ENCODE measurements around the gene MRPL50.

Gene MRPL50

DNA sequence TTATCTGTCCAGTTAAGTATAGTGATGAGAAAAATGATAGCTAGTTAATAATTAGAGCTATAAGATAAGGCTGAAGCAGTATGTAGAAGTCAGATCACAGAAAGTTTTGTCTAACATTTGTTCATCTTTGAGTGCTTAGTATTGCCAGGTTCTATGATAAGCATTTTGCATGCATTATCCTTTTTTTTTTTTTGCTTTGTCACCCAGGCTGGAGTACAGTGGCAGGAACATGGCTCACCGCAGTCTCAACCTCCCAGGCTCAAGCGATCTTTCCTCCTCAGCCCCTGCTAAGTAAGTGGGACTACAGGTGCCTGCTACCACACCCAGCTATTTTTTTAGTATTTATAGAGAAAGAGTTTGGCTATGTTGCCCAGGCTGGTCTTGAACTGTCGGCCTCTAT lies 31.1 kb downstream of the MRPL50 start:
- TF ChIP-seq, protein P1, sequence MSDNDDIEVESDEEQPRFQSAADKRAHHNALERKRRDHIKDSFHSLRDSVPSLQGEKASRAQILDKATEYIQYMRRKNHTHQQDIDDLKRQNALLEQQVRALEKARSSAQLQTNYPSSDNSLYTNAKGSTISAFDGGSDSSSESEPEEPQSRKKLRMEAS (IDR thresholded peaks at IDR 0.05), result no peak
- TF ChIP-seq CEBPB (IDR thresholded peaks at IDR 0.05) (no peak), RAD21 (IDR thresholded peaks at IDR 0.05; ENCODE audit: low read depth) (no peak), CREB1 (IDR thresholded peaks at IDR 0.05; ENCODE audit: low read depth) (no peak), TCF12 (IDR thresholded peaks at IDR 0.05; ENCODE audit: low read depth) (no peak), EP300 (IDR thresholded peaks at IDR 0.05; ENCODE audit: borderline replicate concordance) (no peak), ZBTB7A (IDR thresholded peaks at IDR 0.05; ENCODE audit: low read depth) (no peak), FOXM1 (IDR thresholded peaks at IDR 0.05; ENCODE audit: borderline replicate concordance, low read depth) (no peak), NFIC (IDR thresholded peaks at IDR 0.05) (no peak), TEAD4 (IDR thresholded peaks at IDR 0.05) (no peak), EGR1 (IDR thresholded peaks at IDR 0.05) (no peak), YY1 (IDR thresholded peaks at IDR 0.05; ENCODE audit: low read depth) (no peak), TAF1 (IDR thresholded peaks at IDR 0.05; ENCODE audit: low read depth) (no peak)
- TF ChIP-seq, protein P2, sequence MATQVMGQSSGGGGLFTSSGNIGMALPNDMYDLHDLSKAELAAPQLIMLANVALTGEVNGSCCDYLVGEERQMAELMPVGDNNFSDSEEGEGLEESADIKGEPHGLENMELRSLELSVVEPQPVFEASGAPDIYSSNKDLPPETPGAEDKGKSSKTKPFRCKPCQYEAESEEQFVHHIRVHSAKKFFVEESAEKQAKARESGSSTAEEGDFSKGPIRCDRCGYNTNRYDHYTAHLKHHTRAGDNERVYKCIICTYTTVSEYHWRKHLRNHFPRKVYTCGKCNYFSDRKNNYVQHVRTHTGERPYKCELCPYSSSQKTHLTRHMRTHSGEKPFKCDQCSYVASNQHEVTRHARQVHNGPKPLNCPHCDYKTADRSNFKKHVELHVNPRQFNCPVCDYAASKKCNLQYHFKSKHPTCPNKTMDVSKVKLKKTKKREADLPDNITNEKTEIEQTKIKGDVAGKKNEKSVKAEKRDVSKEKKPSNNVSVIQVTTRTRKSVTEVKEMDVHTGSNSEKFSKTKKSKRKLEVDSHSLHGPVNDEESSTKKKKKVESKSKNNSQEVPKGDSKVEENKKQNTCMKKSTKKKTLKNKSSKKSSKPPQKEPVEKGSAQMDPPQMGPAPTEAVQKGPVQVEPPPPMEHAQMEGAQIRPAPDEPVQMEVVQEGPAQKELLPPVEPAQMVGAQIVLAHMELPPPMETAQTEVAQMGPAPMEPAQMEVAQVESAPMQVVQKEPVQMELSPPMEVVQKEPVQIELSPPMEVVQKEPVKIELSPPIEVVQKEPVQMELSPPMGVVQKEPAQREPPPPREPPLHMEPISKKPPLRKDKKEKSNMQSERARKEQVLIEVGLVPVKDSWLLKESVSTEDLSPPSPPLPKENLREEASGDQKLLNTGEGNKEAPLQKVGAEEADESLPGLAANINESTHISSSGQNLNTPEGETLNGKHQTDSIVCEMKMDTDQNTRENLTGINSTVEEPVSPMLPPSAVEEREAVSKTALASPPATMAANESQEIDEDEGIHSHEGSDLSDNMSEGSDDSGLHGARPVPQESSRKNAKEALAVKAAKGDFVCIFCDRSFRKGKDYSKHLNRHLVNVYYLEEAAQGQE (IDR thresholded peaks at IDR 0.05; ENCODE audit: low read depth), result no peak
- TF ChIP-seq, protein P3, sequence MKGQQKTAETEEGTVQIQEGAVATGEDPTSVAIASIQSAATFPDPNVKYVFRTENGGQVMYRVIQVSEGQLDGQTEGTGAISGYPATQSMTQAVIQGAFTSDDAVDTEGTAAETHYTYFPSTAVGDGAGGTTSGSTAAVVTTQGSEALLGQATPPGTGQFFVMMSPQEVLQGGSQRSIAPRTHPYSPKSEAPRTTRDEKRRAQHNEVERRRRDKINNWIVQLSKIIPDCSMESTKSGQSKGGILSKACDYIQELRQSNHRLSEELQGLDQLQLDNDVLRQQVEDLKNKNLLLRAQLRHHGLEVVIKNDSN (IDR thresholded peaks at IDR 0.05), result no peak

DNA sequence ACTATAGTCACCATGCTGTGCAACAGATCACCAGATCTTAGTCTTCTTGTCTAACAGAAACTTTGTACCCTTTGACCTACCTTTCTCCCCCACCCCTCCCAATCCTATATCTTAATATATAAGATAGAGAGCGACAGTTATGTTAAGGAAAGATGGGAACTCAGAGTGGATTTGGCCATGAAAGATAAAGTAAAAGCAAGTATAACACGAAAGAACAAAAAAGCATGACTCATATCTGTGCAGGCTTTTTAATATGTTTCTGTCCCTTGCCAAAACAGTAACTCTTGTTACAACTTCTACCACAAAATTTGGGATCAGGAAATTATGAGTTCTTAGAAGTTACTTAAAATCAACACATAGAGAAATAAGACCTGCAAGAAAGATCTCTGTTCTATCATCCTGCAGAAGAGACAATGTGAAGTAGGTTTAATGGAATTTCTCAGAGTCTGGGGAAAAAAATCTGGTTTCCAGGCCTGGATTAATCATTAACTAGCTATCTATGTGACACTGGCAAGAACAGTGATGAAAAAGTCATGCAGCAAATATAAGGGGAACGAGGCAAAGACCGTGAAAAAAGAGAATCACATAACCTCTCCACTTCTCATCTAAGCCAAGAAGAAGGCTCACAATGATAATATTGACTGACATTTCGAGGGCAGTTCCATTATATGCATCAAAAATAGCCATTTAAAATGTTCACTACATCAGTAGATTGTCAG lies 32.2 kb downstream of the MRPL50 start:
- TF ChIP-seq NFIC (IDR thresholded peaks at IDR 0.05) (no peak), TCF12 (IDR thresholded peaks at IDR 0.05; ENCODE audit: low read depth) (no peak), TAF1 (IDR thresholded peaks at IDR 0.05; ENCODE audit: low read depth) (no peak), CREB1 (IDR thresholded peaks at IDR 0.05; ENCODE audit: low read depth) (no peak), YY1 (IDR thresholded peaks at IDR 0.05; ENCODE audit: low read depth) (no peak), TEAD4 (IDR thresholded peaks at IDR 0.05) (no peak), CEBPB (IDR thresholded peaks at IDR 0.05) (no peak), FOXM1 (IDR thresholded peaks at IDR 0.05; ENCODE audit: borderline replicate concordance, low read depth) (no peak), ZBTB7A (IDR thresholded peaks at IDR 0.05; ENCODE audit: low read depth) (no peak), RAD21 (IDR thresholded peaks at IDR 0.05; ENCODE audit: low read depth) (no peak), EP300 (IDR thresholded peaks at IDR 0.05; ENCODE audit: borderline replicate concordance) (no peak), EGR1 (IDR thresholded peaks at IDR 0.05) (no peak)
- TF ChIP-seq, protein P1 (IDR thresholded peaks at IDR 0.05), result no peak
- TF ChIP-seq, protein P2 (IDR thresholded peaks at IDR 0.05; ENCODE audit: low read depth), result no peak
- TF ChIP-seq, protein P3 (IDR thresholded peaks at IDR 0.05), result no peak

DNA sequence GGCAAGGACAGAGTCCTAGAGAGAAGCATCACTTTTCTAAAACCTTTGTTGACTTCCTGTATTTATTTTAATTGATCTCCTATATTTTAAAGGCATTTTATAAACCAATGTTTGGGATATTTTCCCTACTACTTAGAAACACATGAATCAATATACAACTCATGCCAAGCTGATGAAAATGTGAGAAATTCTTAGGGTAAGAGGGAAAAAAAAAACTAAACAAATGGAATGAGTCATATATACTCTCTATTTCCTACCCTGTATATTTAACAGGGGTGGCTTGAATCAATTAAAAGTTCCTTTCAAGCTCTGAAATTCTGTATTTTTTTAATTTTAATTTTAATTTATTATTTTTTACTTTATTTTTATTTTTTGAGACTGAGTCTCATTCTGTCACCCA lies 33.2 kb downstream of the MRPL50 start:
- TF ChIP-seq EGR1 (IDR thresholded peaks at IDR 0.05), result no peak
- no peak for TF ChIP-seq TAF1 (IDR thresholded peaks at IDR 0.05; ENCODE audit: low read depth)
- TF ChIP-seq CEBPB (IDR thresholded peaks at IDR 0.05), result no peak
- TF ChIP-seq TEAD4 (IDR thresholded peaks at IDR 0.05), result no peak

DNA sequence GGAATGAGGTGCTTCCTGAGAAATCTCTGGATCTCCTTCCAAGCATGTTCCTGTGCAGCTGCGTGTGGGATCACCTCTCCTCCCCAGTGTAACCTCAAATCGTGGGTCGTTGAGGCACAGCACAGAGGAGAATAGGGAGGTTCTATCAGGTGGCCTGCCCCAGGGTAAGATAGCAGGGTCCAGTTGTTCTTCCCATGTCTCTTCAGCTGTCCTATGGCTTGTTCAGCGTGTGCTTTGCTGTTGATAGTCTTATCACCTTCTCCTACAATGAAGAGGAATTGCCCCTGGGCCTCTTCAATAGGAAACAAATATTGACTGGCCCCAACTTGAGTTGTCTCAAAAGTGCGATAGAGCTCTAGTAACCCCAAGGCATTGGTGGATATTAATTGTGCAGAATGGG lies 36.0 kb downstream of the MRPL50 start:
- no peak for TF ChIP-seq NFIC (IDR thresholded peaks at IDR 0.05)
- TF ChIP-seq ZBTB7A (IDR thresholded peaks at IDR 0.05; ENCODE audit: low read depth), result no peak
- no peak for TF ChIP-seq CEBPB (IDR thresholded peaks at IDR 0.05)
- TF ChIP-seq, protein P3 (IDR thresholded peaks at IDR 0.05), result no peak
- TF ChIP-seq RAD21 (IDR thresholded peaks at IDR 0.05; ENCODE audit: low read depth), result no peak
- no peak for TF ChIP-seq TEAD4 (IDR thresholded peaks at IDR 0.05)
- TF ChIP-seq, protein P2 (IDR thresholded peaks at IDR 0.05; ENCODE audit: low read depth), result no peak
- TF ChIP-seq EGR1 (IDR thresholded peaks at IDR 0.05), result no peak
- no peak for TF ChIP-seq TCF12 (IDR thresholded peaks at IDR 0.05; ENCODE audit: low read depth)
- TF ChIP-seq EP300 (IDR thresholded peaks at IDR 0.05; ENCODE audit: borderline replicate concordance), result no peak
- TF ChIP-seq FOXM1 (IDR thresholded peaks at IDR 0.05; ENCODE audit: borderline replicate concordance, low read depth), result no peak
- TF ChIP-seq YY1 (IDR thresholded peaks at IDR 0.05; ENCODE audit: low read depth), result no peak
- no peak for TF ChIP-seq TAF1 (IDR thresholded peaks at IDR 0.05; ENCODE audit: low read depth)
- TF ChIP-seq, protein P1 (IDR thresholded peaks at IDR 0.05), result no peak
- no peak for TF ChIP-seq CREB1 (IDR thresholded peaks at IDR 0.05; ENCODE audit: low read depth)
